ENCODE data around the gene PRKCB.

Gene PRKCB

GRCh38 chr16:23833960-23834685 lies 1.7 kb upstream of the PRKCB start:
- Histone ChIP-seq H3K4me3 (ENCODE audit: low read depth in 1 of 2, low read length in 2 of 2) (no peak overlapping the region), H3K36me3 (ENCODE audit: control insufficient read depth in 1 of 2, insufficient read depth in 2 of 2, low read length in 2 of 2) (no peaks in the 10 kb centered on the region), H3K27ac (ENCODE audit: low read depth, low read length) (no peak overlapping the region), H3K9me3 (ENCODE audit: control insufficient read depth in 1 of 2, low read length in 2 of 2) (peaks cover 0 to 3% of the 10 kb centered on the region in 2 donors), H3K4me1 (ENCODE audit: control insufficient read depth in 1 of 2, insufficient read depth in 2 of 2, low read length in 2 of 2) (peaks cover 17 to 20% of the 10 kb centered on the region in 2 donors), H3K27me3 (ENCODE audit: control insufficient read depth in 1 of 2, insufficient read depth in 2 of 2, low read length in 2 of 2) (peaks cover 7 to 16% of the 10 kb centered on the region in 2 donors), H3K9ac (ENCODE audit: low read depth in 1 of 2, low read length in 2 of 2) (no peak overlapping the region)

DNA sequence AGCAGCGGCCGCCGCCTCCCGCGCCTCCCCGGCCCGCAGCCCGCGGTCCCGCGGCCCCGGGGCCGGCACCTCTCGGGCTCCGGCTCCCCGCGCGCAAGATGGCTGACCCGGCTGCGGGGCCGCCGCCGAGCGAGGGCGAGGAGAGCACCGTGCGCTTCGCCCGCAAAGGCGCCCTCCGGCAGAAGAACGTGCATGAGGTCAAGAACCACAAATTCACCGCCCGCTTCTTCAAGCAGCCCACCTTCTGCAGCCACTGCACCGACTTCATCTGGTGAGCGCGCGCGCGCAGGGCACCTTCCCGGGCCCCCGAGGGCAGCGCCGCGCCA lies 258 bp downstream of the PRKCB start:
- H3K4me3 ChIP-seq (ENCODE audit: low read depth in 1 of 2, low read length in 2 of 2): peak overlapping the region; percentile 60 to 73
- peak overlapping the region in 1 of 2 donors; percentile 6 for H3K9ac ChIP-seq (ENCODE audit: low read depth in 1 of 2, low read length in 2 of 2)
- peaks cover 20% of the 10 kb centered on the region in 2 donors for H3K4me1 ChIP-seq (ENCODE audit: control insufficient read depth in 1 of 2, insufficient read depth in 2 of 2, low read length in 2 of 2)
- H3K36me3 ChIP-seq (ENCODE audit: control insufficient read depth in 1 of 2, insufficient read depth in 2 of 2, low read length in 2 of 2): no peaks in the 10 kb centered on the region
- H3K27ac ChIP-seq (ENCODE audit: low read depth, low read length): no peak overlapping the region
- peaks cover 7 to 16% of the 10 kb centered on the region in 2 donors for H3K27me3 ChIP-seq (ENCODE audit: control insufficient read depth in 1 of 2, insufficient read depth in 2 of 2, low read length in 2 of 2)
- H3K9me3 ChIP-seq (ENCODE audit: control insufficient read depth in 1 of 2, low read length in 2 of 2): no peaks in the 10 kb centered on the region

- peak overlapping the region; percentile 60 to 73 for H3K4me3 ChIP-seq (ENCODE audit: low read depth in 1 of 2, low read length in 2 of 2)
- H3K36me3 ChIP-seq (ENCODE audit: control insufficient read depth in 1 of 2, insufficient read depth in 2 of 2, low read length in 2 of 2): no peaks in the 10 kb centered on the region
- H3K4me1 ChIP-seq (ENCODE audit: control insufficient read depth in 1 of 2, insufficient read depth in 2 of 2, low read length in 2 of 2): peaks cover 20% of the 10 kb centered on the region in 2 donors
- no peaks in the 10 kb centered on the region for H3K9me3 ChIP-seq (ENCODE audit: control insufficient read depth in 1 of 2, low read length in 2 of 2)
- no peak overlapping the region for H3K27ac ChIP-seq (ENCODE audit: low read depth, low read length)
- H3K27me3 ChIP-seq (ENCODE audit: control insufficient read depth in 1 of 2, insufficient read depth in 2 of 2, low read length in 2 of 2): peaks cover 7 to 16% of the 10 kb centered on the region in 2 donors
- H3K9ac ChIP-seq (ENCODE audit: low read depth in 1 of 2, low read length in 2 of 2): peak overlapping the region; percentile 6 to 24
Measured at GRCh38 chr16:23836404-23837311, 875 bp downstream of the PRKCB start.

- Histone ChIP-seq H3K27ac (ENCODE audit: low read depth, low read length) (no peak overlapping the region), H3K36me3 (ENCODE audit: control insufficient read depth in 1 of 2, insufficient read depth in 2 of 2, low read length in 2 of 2) (no peaks in the 10 kb centered on the region), H3K9me3 (ENCODE audit: control insufficient read depth in 1 of 2, low read length in 2 of 2) (no peaks in the 10 kb centered on the region), H3K4me1 (ENCODE audit: control insufficient read depth in 1 of 2, insufficient read depth in 2 of 2, low read length in 2 of 2) (peaks cover 20% of the 10 kb centered on the region in 2 donors), H3K9ac (ENCODE audit: low read depth in 1 of 2, low read length in 2 of 2) (peak overlapping the region; percentile 24 to 32), H3K4me3 (ENCODE audit: low read depth in 1 of 2, low read length in 2 of 2) (peak overlapping the region; percentile 60 to 73), H3K27me3 (ENCODE audit: control insufficient read depth in 1 of 2, insufficient read depth in 2 of 2, low read length in 2 of 2) (peaks cover 7 to 16% of the 10 kb centered on the region in 2 donors)
Measured at GRCh38 chr16:23837553-23838308, 1.9 kb downstream of the PRKCB start.

DNA sequence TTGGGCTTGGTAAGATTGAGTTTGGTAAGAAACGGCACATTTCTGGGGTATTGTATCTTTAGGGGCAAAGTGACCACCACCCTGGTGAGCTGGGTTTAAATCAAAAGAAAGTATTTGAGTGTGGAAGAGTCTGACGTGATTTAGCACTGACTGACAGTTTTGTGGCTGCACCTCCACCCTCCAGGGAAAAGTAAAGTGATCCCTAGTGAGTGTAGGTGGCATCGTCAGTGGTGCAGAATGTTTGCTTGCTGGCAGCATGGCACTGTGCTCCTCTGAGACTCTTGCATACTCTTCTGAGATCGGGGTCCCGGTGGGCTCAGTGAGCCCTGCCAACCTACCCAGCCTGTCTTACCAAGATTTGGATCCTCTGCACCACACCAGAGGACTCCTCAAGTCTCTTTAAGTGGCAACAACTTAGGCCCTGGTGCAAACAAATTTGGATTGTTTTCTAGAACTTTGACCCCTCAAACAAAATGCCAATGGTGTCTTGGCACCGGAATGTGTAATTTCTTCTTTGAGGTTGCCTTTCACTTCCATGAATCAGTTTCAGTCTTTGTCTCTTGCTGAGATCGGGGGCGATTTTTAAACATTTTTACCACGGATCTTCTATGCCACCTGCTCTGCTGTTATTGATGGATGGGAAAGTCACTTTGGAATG lies 2.8 kb downstream of the PRKCB start:
- no peak overlapping the region for H3K9ac ChIP-seq (ENCODE audit: low read depth in 1 of 2, low read length in 2 of 2)
- H3K36me3 ChIP-seq (ENCODE audit: control insufficient read depth in 1 of 2, insufficient read depth in 2 of 2, low read length in 2 of 2): no peaks in the 10 kb centered on the region
- H3K27ac ChIP-seq (ENCODE audit: low read depth, low read length): no peak overlapping the region
- H3K4me3 ChIP-seq (ENCODE audit: low read depth in 1 of 2, low read length in 2 of 2): peak overlapping the region in 1 of 2 donors; percentile 16
- H3K27me3 ChIP-seq (ENCODE audit: control insufficient read depth in 1 of 2, insufficient read depth in 2 of 2, low read length in 2 of 2): peaks cover 7 to 16% of the 10 kb centered on the region in 2 donors
- H3K4me1 ChIP-seq (ENCODE audit: control insufficient read depth in 1 of 2, insufficient read depth in 2 of 2, low read length in 2 of 2): peaks cover 20% of the 10 kb centered on the region in 2 donors
- H3K9me3 ChIP-seq (ENCODE audit: control insufficient read depth in 1 of 2, low read length in 2 of 2): no peaks in the 10 kb centered on the region

DNA sequence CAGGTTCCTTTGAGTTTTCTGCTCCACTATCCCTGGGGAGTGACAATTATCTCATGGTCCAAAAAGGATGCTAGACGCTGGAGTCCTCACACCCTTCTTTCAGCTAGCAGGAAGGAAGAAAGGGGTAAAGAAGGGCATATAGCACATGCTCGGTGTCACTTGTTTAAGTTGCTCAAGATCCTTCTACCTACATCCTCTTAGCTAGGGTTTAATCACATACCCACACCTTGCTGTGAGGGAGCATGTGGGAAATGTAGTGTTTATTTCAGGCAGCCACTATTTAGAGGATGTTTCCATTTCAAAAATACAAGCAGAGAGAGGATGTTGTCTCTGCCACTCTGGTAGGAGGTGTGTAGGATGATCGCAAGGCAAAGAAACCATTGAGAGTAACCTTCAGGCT lies 4.5 kb downstream of the PRKCB start:
- H3K36me3 ChIP-seq (ENCODE audit: control insufficient read depth in 1 of 2, insufficient read depth in 2 of 2, low read length in 2 of 2): no peaks in the 10 kb centered on the region
- no peak overlapping the region for H3K9ac ChIP-seq (ENCODE audit: low read depth in 1 of 2, low read length in 2 of 2)
- H3K9me3 ChIP-seq (ENCODE audit: control insufficient read depth in 1 of 2, low read length in 2 of 2): no peaks in the 10 kb centered on the region
- H3K4me1 ChIP-seq (ENCODE audit: control insufficient read depth in 1 of 2, insufficient read depth in 2 of 2, low read length in 2 of 2): peaks cover 17 to 20% of the 10 kb centered on the region in 2 donors
- H3K4me3 ChIP-seq (ENCODE audit: low read depth in 1 of 2, low read length in 2 of 2): no peak overlapping the region
- peaks cover 2 to 5% of the 10 kb centered on the region in 2 donors for H3K27me3 ChIP-seq (ENCODE audit: control insufficient read depth in 1 of 2, insufficient read depth in 2 of 2, low read length in 2 of 2)
- no peak overlapping the region for H3K27ac ChIP-seq (ENCODE audit: low read depth, low read length)

DNA sequence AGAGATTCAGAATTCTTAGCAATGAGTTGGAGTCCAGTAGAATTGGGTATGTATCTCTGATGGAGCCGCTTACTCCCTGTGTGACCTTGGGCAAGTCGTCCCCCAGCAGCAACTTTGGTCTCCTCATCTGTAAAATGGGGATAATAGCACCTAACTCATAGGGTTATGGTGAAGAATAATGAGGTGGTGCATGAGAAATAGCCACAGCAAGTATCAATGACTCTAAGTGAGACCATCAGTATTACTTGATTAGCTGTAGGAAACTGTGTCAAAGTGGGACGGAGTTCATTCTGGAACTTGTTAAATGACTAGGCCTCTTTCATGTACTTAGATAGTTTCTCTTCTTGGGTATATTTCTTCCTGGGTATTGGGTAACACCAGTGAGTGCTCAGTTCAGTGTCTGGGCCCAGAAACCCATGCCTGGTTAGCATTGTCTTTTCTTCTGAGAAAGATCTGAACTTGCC lies 6.4 kb downstream of the PRKCB start:
- no peak overlapping the region for H3K4me3 ChIP-seq (ENCODE audit: low read depth in 1 of 2, low read length in 2 of 2)
- H3K27me3 ChIP-seq (ENCODE audit: control insufficient read depth in 1 of 2, insufficient read depth in 2 of 2, low read length in 2 of 2): peaks cover 0 to 4% of the 10 kb centered on the region in 2 donors

GRCh38 chr16:23843143-23843542 lies 7.4 kb downstream of the PRKCB start:
- H3K27me3 ChIP-seq (ENCODE audit: control insufficient read depth in 1 of 2, insufficient read depth in 2 of 2, low read length in 2 of 2): no peaks in the 10 kb centered on the region
- peaks cover 7 to 10% of the 10 kb centered on the region in 2 donors for H3K4me1 ChIP-seq (ENCODE audit: control insufficient read depth in 1 of 2, insufficient read depth in 2 of 2, low read length in 2 of 2)
- H3K27ac ChIP-seq (ENCODE audit: low read depth, low read length): no peak overlapping the region
- H3K36me3 ChIP-seq (ENCODE audit: control insufficient read depth in 1 of 2, insufficient read depth in 2 of 2, low read length in 2 of 2): no peaks in the 10 kb centered on the region
- no peak overlapping the region for H3K4me3 ChIP-seq (ENCODE audit: low read depth in 1 of 2, low read length in 2 of 2)
- no peak overlapping the region for H3K9ac ChIP-seq (ENCODE audit: low read depth in 1 of 2, low read length in 2 of 2)
- H3K9me3 ChIP-seq (ENCODE audit: control insufficient read depth in 1 of 2, low read length in 2 of 2): no peaks in the 10 kb centered on the region

More for the DNA sequence above, 6.4 kb downstream of the PRKCB start:
- Histone ChIP-seq H3K36me3 (ENCODE audit: control insufficient read depth in 1 of 2, insufficient read depth in 2 of 2, low read length in 2 of 2) (no peaks in the 10 kb centered on the region), H3K9ac (ENCODE audit: low read depth in 1 of 2, low read length in 2 of 2) (no peak overlapping the region), H3K9me3 (ENCODE audit: control insufficient read depth in 1 of 2, low read length in 2 of 2) (no peaks in the 10 kb centered on the region), H3K4me1 (ENCODE audit: control insufficient read depth in 1 of 2, insufficient read depth in 2 of 2, low read length in 2 of 2) (peaks cover 15 to 20% of the 10 kb centered on the region in 2 donors), H3K27ac (ENCODE audit: low read depth, low read length) (no peak overlapping the region)

DNA sequence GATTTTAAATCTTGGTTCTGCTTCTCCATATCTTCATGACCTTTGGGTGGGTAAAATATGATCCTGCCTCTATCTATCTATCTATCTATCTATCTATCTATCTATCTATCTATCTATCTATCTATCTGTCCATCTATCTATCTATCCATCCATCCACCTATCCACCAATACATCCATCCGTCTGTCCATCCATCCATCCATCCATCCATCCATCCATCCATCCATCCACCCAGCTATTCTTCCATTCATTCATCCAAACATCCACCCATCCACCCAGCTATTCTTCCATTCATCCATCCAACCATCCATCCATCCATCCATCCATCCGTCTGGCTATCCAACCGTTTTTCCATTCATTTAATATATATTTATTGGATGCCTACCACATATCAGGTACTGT lies 11.5 kb downstream of the PRKCB start:
- Histone ChIP-seq H3K27ac (ENCODE audit: low read depth, low read length) (no peak overlapping the region), H3K9ac (ENCODE audit: low read depth in 1 of 2, low read length in 2 of 2) (no peak overlapping the region), H3K36me3 (ENCODE audit: control insufficient read depth in 1 of 2, insufficient read depth in 2 of 2, low read length in 2 of 2) (no peaks in the 10 kb centered on the region), H3K9me3 (ENCODE audit: control insufficient read depth in 1 of 2, low read length in 2 of 2) (no peaks in the 10 kb centered on the region), H3K27me3 (ENCODE audit: control insufficient read depth in 1 of 2, insufficient read depth in 2 of 2, low read length in 2 of 2) (no peaks in the 10 kb centered on the region), H3K4me3 (ENCODE audit: low read depth in 1 of 2, low read length in 2 of 2) (no peak overlapping the region), H3K4me1 (ENCODE audit: control insufficient read depth in 1 of 2, insufficient read depth in 2 of 2, low read length in 2 of 2) (no peaks in the 10 kb centered on the region)

All from duodenal mucosa (tissue), 2 donors.